Measurements from ENCODE around the gene CD74.

The CD74 gene

GRCh38 chr5:150409638-150410523, 2.8 kb downstream of the CD74 start:
- DNase-seq: peak; percentile 70 to 91

GRCh38 chr5:150408231-150408943, 4.3 kb downstream of the CD74 start:
- DNase-seq: no peak

- DNase-seq: no peak
These were observed 5.5 kb downstream of the CD74 start for GRCh38 chr5:150407096-150407720.

GRCh38 chr5:150406723-150407095, 6.0 kb downstream of the CD74 start:
- DNase-seq: no peak

- DNase-seq: no peak
These were observed 6.5 kb downstream of the CD74 start for GRCh38 chr5:150406103-150406722.

GRCh38 chr5:150404941-150405816, 7.5 kb downstream of the CD74 start:
- no peak for DNase-seq

GRCh38 chr5:150404535-150404934, 8.2 kb downstream of the CD74 start:
- DNase-seq: no peak

- DNase-seq: no peak
These were observed 8.6 kb downstream of the CD74 start for GRCh38 chr5:150404121-150404520.

GRCh38 chr5:150402901-150403342, 9.8 kb downstream of the CD74 start:
- no peak for DNase-seq

GRCh38 chr5:150402229-150402773, 10.4 kb downstream of the CD74 start:
- DNase-seq: no peak

- DNase-seq: no peak
These were observed 11.1 kb downstream of the CD74 start for GRCh38 chr5:150401376-150402228.

- no peak for DNase-seq
These were observed 11.7 kb downstream of the CD74 start for GRCh38 chr5:150401076-150401375.

- no peak for DNase-seq
These were observed 12.2 kb downstream of the CD74 start for GRCh38 chr5:150400316-150401075.

GRCh38 chr5:150399524-150400211, 13.0 kb downstream of the CD74 start:
- no peak for DNase-seq

GRCh38 chr5:150398722-150399523, 13.8 kb downstream of the CD74 start:
- DNase-seq: no peak

GRCh38 chr5:150397782-150398721, 14.7 kb downstream of the CD74 start:
- no peak for DNase-seq

GRCh38 chr5:150397146-150397781, 15.4 kb downstream of the CD74 start:
- no peak for DNase-seq

All from SW 1271 (cell line).